VCaP (cell line): ENCODE measurements around the gene TMEM132C.

ENCODE experiments used
- H3K27ac ChIP-seq: fragments of 450-650 bp; 2 replicates; pipeline ENCODE4 v1.5.1; 2017
- TF ChIP-seq, protein P1 (sequence below): fragments of 450-650 bp; conservative IDR thresholded peaks from 2 replicates; pipeline ENCODE4 v1.5.1; 2017; ENCODE audit warnings: mild to moderate bottlenecking, moderate library complexity

Gene TMEM132C

DNA sequence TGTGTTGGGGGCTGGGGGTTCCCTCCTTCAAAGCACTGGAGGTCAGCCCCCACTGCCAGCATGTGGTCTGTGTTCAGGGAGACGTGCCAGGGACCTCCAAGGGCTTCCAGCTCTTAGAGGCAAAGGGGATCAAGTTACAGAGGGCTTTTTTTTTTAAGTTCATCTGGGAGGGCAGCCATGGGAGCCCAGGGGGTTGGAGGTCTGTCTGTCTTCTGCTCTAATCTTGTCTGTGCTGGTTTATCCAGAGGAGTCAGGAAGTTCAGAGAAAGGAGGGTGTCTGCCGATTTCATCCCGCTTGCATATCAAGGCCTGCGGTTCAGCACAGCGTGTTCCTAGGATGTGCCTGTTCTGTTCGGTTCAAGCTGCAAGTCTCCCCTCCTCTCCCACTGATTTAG lies 72.2 kb downstream of the TMEM132C start:
- TF ChIP-seq, protein P1, sequence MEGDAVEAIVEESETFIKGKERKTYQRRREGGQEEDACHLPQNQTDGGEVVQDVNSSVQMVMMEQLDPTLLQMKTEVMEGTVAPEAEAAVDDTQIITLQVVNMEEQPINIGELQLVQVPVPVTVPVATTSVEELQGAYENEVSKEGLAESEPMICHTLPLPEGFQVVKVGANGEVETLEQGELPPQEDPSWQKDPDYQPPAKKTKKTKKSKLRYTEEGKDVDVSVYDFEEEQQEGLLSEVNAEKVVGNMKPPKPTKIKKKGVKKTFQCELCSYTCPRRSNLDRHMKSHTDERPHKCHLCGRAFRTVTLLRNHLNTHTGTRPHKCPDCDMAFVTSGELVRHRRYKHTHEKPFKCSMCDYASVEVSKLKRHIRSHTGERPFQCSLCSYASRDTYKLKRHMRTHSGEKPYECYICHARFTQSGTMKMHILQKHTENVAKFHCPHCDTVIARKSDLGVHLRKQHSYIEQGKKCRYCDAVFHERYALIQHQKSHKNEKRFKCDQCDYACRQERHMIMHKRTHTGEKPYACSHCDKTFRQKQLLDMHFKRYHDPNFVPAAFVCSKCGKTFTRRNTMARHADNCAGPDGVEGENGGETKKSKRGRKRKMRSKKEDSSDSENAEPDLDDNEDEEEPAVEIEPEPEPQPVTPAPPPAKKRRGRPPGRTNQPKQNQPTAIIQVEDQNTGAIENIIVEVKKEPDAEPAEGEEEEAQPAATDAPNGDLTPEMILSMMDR: no peak
- H3K27ac ChIP-seq: no peak overlapping the region

DNA sequence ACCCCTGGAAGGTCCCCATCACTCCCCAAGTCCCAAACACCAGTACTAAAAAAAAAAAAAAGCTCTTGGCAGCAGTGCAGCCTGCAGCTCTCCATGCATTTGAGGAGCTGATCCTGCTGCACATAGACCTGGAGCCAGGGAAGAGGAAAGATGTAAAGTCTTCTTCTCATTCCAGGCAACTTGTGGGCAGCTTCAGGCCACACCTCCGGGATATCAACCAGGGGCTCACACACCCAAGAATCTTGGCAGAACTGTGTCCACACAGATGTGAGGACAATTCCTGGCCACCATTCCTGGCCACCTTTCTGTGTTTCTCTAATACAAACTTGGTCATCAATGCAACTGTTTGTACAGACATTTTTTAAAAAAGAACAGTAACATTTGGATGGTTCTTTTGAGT lies 72.7 kb downstream of the TMEM132C start:
- no peak overlapping the region for H3K27ac ChIP-seq
- TF ChIP-seq, protein P1: no peak

DNA sequence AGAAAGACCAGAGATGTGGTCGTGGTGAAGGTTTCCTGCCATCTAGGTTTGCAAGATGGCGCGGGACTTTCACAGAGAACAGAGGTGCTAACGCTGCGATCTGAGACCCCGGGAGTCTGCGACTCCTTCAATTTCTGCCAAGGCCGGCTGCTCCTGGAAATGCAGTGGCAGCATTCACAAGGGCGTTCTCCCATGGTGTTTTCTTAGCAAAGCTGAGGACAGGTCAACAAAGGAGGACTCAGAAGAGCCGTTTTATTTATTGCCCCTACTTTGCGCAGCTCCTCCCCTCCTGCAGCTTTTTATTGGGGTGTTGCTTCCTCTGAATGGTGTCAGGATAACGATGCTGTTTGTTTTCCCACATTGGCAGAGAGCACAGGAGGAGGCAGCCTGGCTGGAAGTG lies 86.3 kb downstream of the TMEM132C start:
- TF ChIP-seq, protein P1: no peak
- H3K27ac ChIP-seq: no peak overlapping the region

DNA sequence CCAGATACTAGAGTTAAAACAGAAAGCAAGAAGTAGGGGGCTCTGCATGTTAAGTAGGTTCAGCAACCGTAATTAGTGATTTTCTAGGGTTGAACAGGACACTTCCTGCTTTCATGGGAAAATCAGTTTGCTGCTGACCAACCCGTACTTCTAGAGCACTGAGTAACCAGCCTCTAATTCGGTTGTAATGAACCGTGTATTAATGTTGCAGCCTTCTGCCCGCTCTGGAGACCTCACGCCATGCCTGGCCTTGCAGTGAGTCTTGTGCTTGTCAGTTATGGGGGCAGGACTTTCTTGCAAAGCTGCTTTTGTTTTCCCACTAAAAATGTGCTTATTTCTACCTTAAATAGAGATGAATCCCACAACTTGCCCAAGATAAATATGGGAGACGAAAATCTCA lies 89.6 kb downstream of the TMEM132C start:
- TF ChIP-seq, protein P1: no peak
- H3K27ac ChIP-seq: no peak overlapping the region

DNA sequence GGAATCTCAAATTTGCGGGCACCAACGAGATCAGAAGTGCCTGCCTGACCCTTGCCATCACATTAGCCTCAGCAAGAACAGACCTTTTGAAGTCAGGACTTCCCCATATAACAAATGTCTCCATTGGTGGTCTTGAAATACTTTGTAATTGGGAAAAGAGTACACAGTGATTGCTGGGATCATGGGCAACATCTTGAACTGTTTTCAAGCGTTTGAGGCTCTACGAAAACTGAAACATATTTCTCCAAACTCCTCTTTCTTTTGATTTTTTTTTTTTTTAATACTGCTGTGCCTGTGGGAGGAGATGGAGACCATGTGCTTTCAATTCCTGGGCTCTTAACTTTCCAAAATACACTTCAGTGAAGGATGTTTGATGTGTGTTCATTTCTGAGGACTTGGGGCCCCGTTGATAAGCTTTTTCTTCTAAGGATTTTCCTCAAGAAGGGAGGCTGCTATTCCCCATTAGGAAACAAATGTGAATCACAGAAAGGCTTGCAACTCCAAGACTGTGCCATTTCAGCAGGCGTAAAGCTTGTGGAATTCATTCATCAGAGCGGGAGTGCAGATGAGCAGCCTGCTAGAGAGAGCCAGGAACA lies 94.5 kb downstream of the TMEM132C start:
- TF ChIP-seq, protein P1: no peak
- H3K27ac ChIP-seq: no peak overlapping the region

DNA sequence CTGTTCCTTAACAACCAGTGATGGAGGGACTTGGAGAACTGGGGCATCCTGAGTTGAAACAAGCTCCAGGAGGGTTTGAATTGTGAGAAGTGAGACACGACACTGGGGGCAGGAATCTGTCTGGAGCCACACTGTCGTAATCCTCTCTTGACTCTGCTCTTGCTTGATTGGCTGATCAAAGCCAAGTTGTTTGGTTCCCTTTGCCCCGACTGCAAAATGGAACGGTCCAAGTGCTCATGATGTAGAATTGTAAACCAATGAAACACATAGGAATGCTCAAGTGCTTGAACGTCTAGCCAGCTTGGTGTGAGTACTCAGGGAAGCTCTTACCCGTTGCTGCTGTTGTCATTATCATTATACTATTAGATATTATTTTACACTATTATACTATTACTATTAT lies 98.1 kb downstream of the TMEM132C start:
- H3K27ac ChIP-seq: no peak overlapping the region
- TF ChIP-seq, protein P1: no peak

DNA sequence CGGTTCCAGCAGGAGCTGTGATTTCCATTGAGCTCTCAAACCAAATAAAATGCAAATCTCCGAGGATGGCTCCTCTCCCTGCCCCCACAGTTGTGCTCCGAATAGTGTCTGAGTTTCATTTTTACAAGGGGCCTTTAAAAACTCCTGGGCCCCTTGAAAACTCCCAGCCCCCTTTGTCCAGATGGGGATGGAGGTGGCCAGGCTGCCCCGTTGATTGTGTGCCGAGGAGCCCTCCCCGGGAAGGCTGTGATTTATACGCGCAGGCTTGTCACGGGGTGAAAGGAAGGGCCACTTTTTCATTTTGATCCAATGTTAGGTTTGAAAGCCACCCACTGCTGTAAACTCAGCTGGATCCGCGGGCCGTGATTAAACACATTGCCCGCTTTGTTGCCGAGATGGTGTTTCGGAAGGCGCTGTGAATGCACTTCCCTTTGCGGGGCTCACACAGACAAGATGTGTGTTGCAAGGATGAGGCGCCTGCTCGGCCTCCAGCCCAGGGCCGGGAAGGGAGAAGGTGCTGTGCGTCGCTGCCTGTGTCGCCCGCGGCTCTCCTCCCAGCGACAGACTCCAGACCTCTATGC lies 98.8 kb downstream of the TMEM132C start:
- no peak overlapping the region for H3K27ac ChIP-seq
- TF ChIP-seq, protein P1: no peak
